K562 (cell line): ENCODE measurements around the gene COX5A. TPM values are rescaled to one million over a fixed set of nuclear protein-coding genes. Genes with fewer than 3 reads are reported as not detected.

ENCODE experiments used
- DIDO1 ChIP-seq: fragments of 450-650 bp; IDR thresholded peaks from 2 replicates; pipeline ENCODE4 v1.6.1; 2016; ENCODE audit warnings: low read depth, missing biosample characterization, missing genetic modification characterization
- GMEB1 ChIP-seq: fragments of 250-450 bp; sonication (Bioruptor Pico); IDR thresholded peaks from 2 replicates; pipeline ENCODE4 v1.4.0; 2020; ENCODE audit warnings: mild to moderate bottlenecking
- HDAC2 ChIP-seq: fragments of 450-650 bp; IDR thresholded peaks from 2 replicates; pipeline ENCODE4 v1.6.1; 2016; ENCODE audit warnings: mild to moderate bottlenecking
- KAT7 ChIP-seq: sonication (generic); formaldehyde crosslinking; IDR thresholded peaks from 2 replicates; pipeline ENCODE4 v1.8.0; 2022; ENCODE audit warnings: missing genetic modification reagents, mild to moderate bottlenecking, borderline replicate concordance
- MCM7 ChIP-seq, 2 experiments: fragments of 450-650 bp; IDR thresholded peaks; 2 replicates each; pipeline ENCODE4 v1.6.1; 2016 to 2018
- MEF2D ChIP-seq: conservative IDR thresholded peaks from 2 replicates; pipeline ENCODE4 v1.6.1; 2016; ENCODE audit warnings: low read depth, missing genetic modification characterization, missing compliant biosample characterization
- NFIX ChIP-seq: fragments of 250-450 bp; sonication (Bioruptor Pico); IDR thresholded peaks from 2 replicates; pipeline ENCODE4 v1.4.0; 2020; ENCODE audit warnings: low read depth, mild to moderate bottlenecking, moderate library complexity
- PML ChIP-seq: IDR thresholded peaks from 2 replicates; pipeline ENCODE4 v1.6.1; 2012; ENCODE audit warnings: low read length, inconsistent platforms
- PPARD ChIP-seq: fragments of 250-450 bp; sonication (Bioruptor Pico); IDR thresholded peaks from 2 replicates; pipeline ENCODE4 v1.8.0; 2022; ENCODE audit warnings: inconsistent platforms, mild to moderate bottlenecking, moderate library complexity
- SIRT6 ChIP-seq: IDR thresholded peaks from one replicate; pipeline ENCODE4 v1.6.1; 2012; ENCODE audit warnings: low read depth, mild to moderate bottlenecking, control low read depth, inconsistent platforms, low read length, moderate library complexity
- XRCC3 ChIP-seq: fragments of 450-650 bp; IDR thresholded peaks from 2 replicates; pipeline ENCODE4 v1.6.1; 2017; ENCODE audit warnings: mild to moderate bottlenecking, moderate library complexity
- ZNF124 ChIP-seq: sonication (generic); formaldehyde crosslinking; IDR thresholded peaks from 2 replicates; pipeline ENCODE4 v1.8.1; 2022; ENCODE audit warnings: missing genetic modification reagents
- polyA plus RNA-seq, 8 experiments: library from polyadenylated mRNA; depleted of rRNA in 4 of 8; stranded (reverse) in 5 of 8; unstranded in 3 of 8; fragments of >200 nt; fragmentation: Nextera tagmentation in 2 of 8; fragmentation: Illumina TruSeq in 1 of 8; extraction: Ambion mirVana in 2 of 8; extraction: Trizol in 1 of 8; gene quantifications; 2 replicates each; pipeline versions ENCODE4 v1.2.1 to v1.2.3, GENCODE V29; 2011 to 2014; ENCODE audit warnings: inconsistent platforms in 1 of 8, missing spikeins in 1 of 8
- total RNA-seq, 7 experiments: library from RNA; depleted of rRNA in 6 of 7; stranded (reverse); fragments of >200 nt in 6 of 7; fragmentation: Illumina TruSeq in 2 of 7; extraction: Trizol in 2 of 7; gene quantifications; 2 replicates each; pipeline versions ENCODE4 v1.2.1 to v1.2.3, GENCODE V29; 2011 to 2021; ENCODE audit warnings: low replicate concordance in 1 of 7
- TF ChIP-seq, protein P1 (sequence below): sonication (generic); formaldehyde crosslinking; IDR thresholded peaks from 2 replicates; pipeline ENCODE4 v1.8.1; 2023; ENCODE audit warnings: missing genetic modification reagents, mild to moderate bottlenecking, borderline replicate concordance
- TF ChIP-seq, protein P2 (sequence below): fragments of 250-450 bp; sonication (Bioruptor Pico); IDR thresholded peaks from 2 replicates; pipeline ENCODE4 v1.5.0; 2021

COX5A gene
- total and polyA plus RNA-seq, 9 of the 15 experiments (the other 6 are each of a cell fraction or from before 2014, with no cell fraction given), result 86.8 to 553 (median 371) TPM

DNA sequence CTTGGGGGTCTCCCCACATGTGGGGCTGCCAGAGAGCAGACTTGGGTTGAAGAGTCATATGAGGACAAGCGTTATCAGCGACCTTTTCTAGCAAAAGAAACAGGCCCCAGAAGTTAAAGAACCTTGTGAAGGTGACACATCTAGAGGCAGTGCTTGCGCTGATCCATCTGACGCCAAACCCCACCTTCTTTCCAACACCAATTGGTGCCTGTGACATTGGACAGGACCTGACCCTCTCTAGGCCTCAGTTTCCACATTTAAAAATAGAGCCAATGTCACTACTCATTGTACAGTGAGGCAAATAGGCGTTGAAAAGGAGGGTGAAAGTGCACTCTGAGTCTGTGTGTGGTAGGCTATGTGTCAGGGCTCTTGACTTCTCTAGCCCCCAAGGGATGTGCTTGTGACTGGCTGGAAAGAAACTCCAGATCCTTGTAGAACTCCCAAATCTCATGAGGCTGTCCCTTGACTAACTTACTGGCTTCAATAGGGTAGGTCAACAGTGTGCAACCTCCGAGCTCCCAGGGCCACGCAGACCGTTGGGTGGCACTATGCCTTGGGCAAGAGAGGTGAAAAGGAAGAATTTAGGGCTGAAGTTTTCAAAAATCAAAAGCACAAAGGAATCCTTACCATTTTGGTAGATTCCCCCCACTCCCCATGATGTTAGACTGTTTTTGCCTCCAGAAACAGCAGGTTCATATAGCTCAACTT, 30.6 kb downstream of the COX5A start (continued):
- TF ChIP-seq ZNF124 (CRISPR knock-in tag) (no peak), KAT7 (CRISPR knock-in tag) (peak; percentile 72; the same call in 1 of the 2 replicates), PPARD (no peak), SIRT6 (no peak), NFIX (CRISPR knock-in tag) (no peak), HDAC2 (0 out of 2 replicates have a peak, but pooled peaks have one; percentile 20), PML (no peak), XRCC3 (no peak), MEF2D (no peak), DIDO1 (tag) (no peak), GMEB1 (CRISPR knock-in tag) (no peak), MCM7 (IDR thresholded peaks at IDR 0.05) (no peak)
- TF ChIP-seq, protein P1, sequence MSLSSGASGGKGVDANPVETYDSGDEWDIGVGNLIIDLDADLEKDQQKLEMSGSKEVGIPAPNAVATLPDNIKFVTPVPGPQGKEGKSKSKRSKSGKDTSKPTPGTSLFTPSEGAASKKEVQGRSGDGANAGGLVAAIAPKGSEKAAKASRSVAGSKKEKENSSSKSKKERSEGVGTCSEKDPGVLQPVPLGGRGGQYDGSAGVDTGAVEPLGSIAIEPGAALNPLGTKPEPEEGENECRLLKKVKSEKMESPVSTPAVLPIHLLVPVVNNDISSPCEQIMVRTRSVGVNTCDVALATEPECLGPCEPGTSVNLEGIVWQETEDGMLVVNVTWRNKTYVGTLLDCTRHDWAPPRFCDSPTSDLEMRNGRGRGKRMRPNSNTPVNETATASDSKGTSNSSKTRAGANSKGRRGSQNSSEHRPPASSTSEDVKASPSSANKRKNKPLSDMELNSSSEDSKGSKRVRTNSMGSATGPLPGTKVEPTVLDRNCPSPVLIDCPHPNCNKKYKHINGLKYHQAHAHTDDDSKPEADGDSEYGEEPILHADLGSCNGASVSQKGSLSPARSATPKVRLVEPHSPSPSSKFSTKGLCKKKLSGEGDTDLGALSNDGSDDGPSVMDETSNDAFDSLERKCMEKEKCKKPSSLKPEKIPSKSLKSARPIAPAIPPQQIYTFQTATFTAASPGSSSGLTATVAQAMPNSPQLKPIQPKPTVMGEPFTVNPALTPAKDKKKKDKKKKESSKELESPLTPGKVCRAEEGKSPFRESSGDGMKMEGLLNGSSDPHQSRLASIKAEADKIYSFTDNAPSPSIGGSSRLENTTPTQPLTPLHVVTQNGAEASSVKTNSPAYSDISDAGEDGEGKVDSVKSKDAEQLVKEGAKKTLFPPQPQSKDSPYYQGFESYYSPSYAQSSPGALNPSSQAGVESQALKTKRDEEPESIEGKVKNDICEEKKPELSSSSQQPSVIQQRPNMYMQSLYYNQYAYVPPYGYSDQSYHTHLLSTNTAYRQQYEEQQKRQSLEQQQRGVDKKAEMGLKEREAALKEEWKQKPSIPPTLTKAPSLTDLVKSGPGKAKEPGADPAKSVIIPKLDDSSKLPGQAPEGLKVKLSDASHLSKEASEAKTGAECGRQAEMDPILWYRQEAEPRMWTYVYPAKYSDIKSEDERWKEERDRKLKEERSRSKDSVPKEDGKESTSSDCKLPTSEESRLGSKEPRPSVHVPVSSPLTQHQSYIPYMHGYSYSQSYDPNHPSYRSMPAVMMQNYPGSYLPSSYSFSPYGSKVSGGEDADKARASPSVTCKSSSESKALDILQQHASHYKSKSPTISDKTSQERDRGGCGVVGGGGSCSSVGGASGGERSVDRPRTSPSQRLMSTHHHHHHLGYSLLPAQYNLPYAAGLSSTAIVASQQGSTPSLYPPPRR (CRISPR knock-in tag), result no peak
- TF ChIP-seq, protein P2, sequence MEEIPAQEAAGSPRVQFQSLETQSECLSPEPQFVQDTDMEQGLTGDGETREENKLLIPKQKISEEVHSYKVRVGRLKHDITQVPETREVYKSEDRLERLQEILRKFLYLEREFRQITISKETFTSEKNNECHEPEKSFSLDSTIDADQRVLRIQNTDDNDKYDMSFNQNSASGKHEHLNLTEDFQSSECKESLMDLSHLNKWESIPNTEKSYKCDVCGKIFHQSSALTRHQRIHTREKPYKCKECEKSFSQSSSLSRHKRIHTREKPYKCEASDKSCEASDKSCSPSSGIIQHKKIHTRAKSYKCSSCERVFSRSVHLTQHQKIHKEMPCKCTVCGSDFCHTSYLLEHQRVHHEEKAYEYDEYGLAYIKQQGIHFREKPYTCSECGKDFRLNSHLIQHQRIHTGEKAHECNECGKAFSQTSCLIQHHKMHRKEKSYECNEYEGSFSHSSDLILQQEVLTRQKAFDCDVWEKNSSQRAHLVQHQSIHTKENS (CRISPR knock-in tag), result no peak
